Fibroblast of villous mesenchyme (primary cell): Measurements from ENCODE around the gene FAXDC2. TPM values are rescaled to one million over a fixed set of nuclear protein-coding genes. Genes with fewer than 3 reads are reported as not detected.
"Not testable (repeated sequence)": the region's sequence is repeated elsewhere in the genome, so short reads cannot be mapped to it uniquely, and the experiment has no call there.

Experiments used
- DNase-seq: peaks from one replicate; pipeline ENCODE4 v3.0.0-alpha.2; 2010; ENCODE audit warnings: low read depth
- H3K4me3 ChIP-seq: 2 replicates; pipeline ENCODE4 v1.5.1; 2011; ENCODE audit warnings: low read depth, mild to moderate bottlenecking, low read length
- CTCF ChIP-seq: IDR thresholded peaks from 2 replicates; pipeline ENCODE4 v1.5.1; 2012; ENCODE audit warnings: low read depth, mild to moderate bottlenecking, low read length; ENCODE audit not compliant: insufficient read depth
- total RNA-seq: library from RNA; depleted of rRNA; stranded (reverse); fragments of >200 nt; gene quantifications from 2 replicates; pipeline ENCODE4 v1.2.3, GENCODE V29; 2012

FAXDC2 gene
- total RNA-seq, 1 donor = 7.8 TPM

GRCh38 chr5:154834053-154834452 is 16.4 kb downstream of the FAXDC2 start:
- no peak for TF ChIP-seq CTCF
- H3K4me3 ChIP-seq = no peak overlapping the region
- no peak for DNase-seq

GRCh38 chr5:154832804-154833203 is 17.6 kb downstream of the FAXDC2 start:
- not testable (repeated sequence) for DNase-seq, H3K4me3 ChIP-seq

- no peak overlapping the region for H3K4me3 ChIP-seq
- no peak for DNase-seq
- TF ChIP-seq CTCF = no peak
These were observed 19.0 kb downstream of the FAXDC2 start for GRCh38 chr5:154831451-154831850.

- no peak for TF ChIP-seq CTCF
- no peak for DNase-seq
- no peak overlapping the region for H3K4me3 ChIP-seq
These were observed 19.8 kb downstream of the FAXDC2 start for GRCh38 chr5:154830596-154830995.

- H3K4me3 ChIP-seq = no peak overlapping the region
- no peak for DNase-seq
- TF ChIP-seq CTCF = no peak
These were observed 20.2 kb downstream of the FAXDC2 start for GRCh38 chr5:154830219-154830595.

- no peak overlapping the region for H3K4me3 ChIP-seq
- no peak for DNase-seq
- TF ChIP-seq CTCF = no peak
These were observed 20.7 kb downstream of the FAXDC2 start for GRCh38 chr5:154829589-154830218.

GRCh38 chr5:154829181-154829588 is 21.2 kb downstream of the FAXDC2 start:
- no peak for TF ChIP-seq CTCF
- no peak overlapping the region for H3K4me3 ChIP-seq
- no peak for DNase-seq

- DNase-seq = no peak
- no peak for TF ChIP-seq CTCF
- H3K4me3 ChIP-seq = no peak overlapping the region
These were observed 26.3 kb downstream of the FAXDC2 start for GRCh38 chr5:154824070-154824469.
